Trophoblast cell (in vitro differentiated cells and primary cell): ENCODE data around the gene ESM1.

Source experiments
- DNase-seq, 2 donors: peaks; one replicate each; pipeline ENCODE4 v3.0.0-alpha.2; 2016
- H2AFZ ChIP-seq: 2 replicates; pipeline ENCODE4 v1.6.1; 2013; ENCODE audit warnings: low read length, moderate library complexity, mild to moderate bottlenecking; ENCODE audit not compliant: insufficient read depth, poor library complexity
- H2AK5ac ChIP-seq: 2 replicates; pipeline ENCODE4 v1.6.1; 2013; ENCODE audit warnings: mild to moderate bottlenecking, low read length
- H2BK120ac ChIP-seq: 2 replicates; pipeline ENCODE4 v1.6.1; 2013; ENCODE audit warnings: low read length, mild to moderate bottlenecking, moderate library complexity; ENCODE audit not compliant: insufficient read depth, poor library complexity
- H2BK12ac ChIP-seq: 2 replicates; pipeline ENCODE4 v1.6.1; 2013; ENCODE audit warnings: mild to moderate bottlenecking, low read length, moderate library complexity
- H2BK5ac ChIP-seq: 2 replicates; pipeline ENCODE4 v1.6.1; 2013; ENCODE audit warnings: low read length, low read depth, moderate library complexity, mild to moderate bottlenecking; ENCODE audit not compliant: poor library complexity
- H3K14ac ChIP-seq: 2 replicates; pipeline ENCODE4 v1.6.1; 2013; ENCODE audit warnings: mild to moderate bottlenecking, low read length
- H3K18ac ChIP-seq: 2 replicates; pipeline ENCODE4 v1.6.1; 2013; ENCODE audit warnings: mild to moderate bottlenecking, low read length
- H3K23ac ChIP-seq: 2 replicates; pipeline ENCODE4 v1.6.1; 2013; ENCODE audit warnings: low read length
- H3K27ac ChIP-seq: 2 replicates; pipeline ENCODE4 v1.5.1; 2013; ENCODE audit warnings: low read depth, mild to moderate bottlenecking, inconsistent platforms, low read length, moderate library complexity
- H3K27me3 ChIP-seq: 2 replicates; pipeline ENCODE4 v1.6.1; 2013; ENCODE audit warnings: inconsistent platforms, mild to moderate bottlenecking, low read length, moderate library complexity; ENCODE audit not compliant: insufficient read depth
- H3K36me3 ChIP-seq, 2 experiments: 1 replicate in 1 of 2; 2 replicates in 1 of 2; pipeline ENCODE4 v1.6.1; 2013; ENCODE audit warnings: low read length in 2 of 2, mild to moderate bottlenecking in 2 of 2, moderate library complexity in 1 of 2; ENCODE audit not compliant: insufficient read depth in 2 of 2, control insufficient read depth in 1 of 2
- H3K4ac ChIP-seq: 2 replicates; pipeline ENCODE4 v1.6.1; 2013; ENCODE audit warnings: low read depth, mild to moderate bottlenecking, low read length, moderate library complexity
- H3K4me1 ChIP-seq, 2 experiments: 1 replicate in 1 of 2; 2 replicates in 1 of 2; pipeline ENCODE4 v1.6.1; 2013; ENCODE audit warnings: low read length in 2 of 2, mild to moderate bottlenecking in 2 of 2, moderate library complexity in 1 of 2; ENCODE audit not compliant: insufficient read depth in 2 of 2, control insufficient read depth in 1 of 2
- H3K4me2 ChIP-seq: 2 replicates; pipeline ENCODE4 v1.6.1; 2013; ENCODE audit warnings: inconsistent platforms, mild to moderate bottlenecking, low read length, moderate library complexity
- H3K4me3 ChIP-seq: 2 replicates; pipeline ENCODE4 v1.5.1; 2013; ENCODE audit warnings: mild to moderate bottlenecking, low read depth, low read length, inconsistent platforms
- H3K79me1 ChIP-seq: one replicate; pipeline ENCODE4 v1.6.1; 2013; ENCODE audit warnings: low read length
- H3K79me2 ChIP-seq: 2 replicates; pipeline ENCODE4 v1.6.1; 2013; ENCODE audit warnings: low read length, mild to moderate bottlenecking; ENCODE audit not compliant: control insufficient read depth, insufficient read depth, poor library complexity
- H3K9ac ChIP-seq: 2 replicates; pipeline ENCODE4 v1.6.1; 2013; ENCODE audit warnings: mild to moderate bottlenecking, low read length
- H3K9me3 ChIP-seq: 2 replicates; pipeline ENCODE4 v1.6.1; 2013; ENCODE audit warnings: low read depth, mild to moderate bottlenecking, control low read depth, inconsistent platforms, low read length; ENCODE audit not compliant: insufficient read depth
- H4K12ac ChIP-seq: 2 replicates; pipeline ENCODE4 v1.6.1; 2013; ENCODE audit warnings: low read depth, mild to moderate bottlenecking, low read length, moderate library complexity
- H4K8ac ChIP-seq: 2 replicates; pipeline ENCODE4 v1.6.1; 2013; ENCODE audit warnings: low read depth, mild to moderate bottlenecking, low read length, moderate library complexity
- H4K91ac ChIP-seq: one replicate; pipeline ENCODE4 v1.6.1; 2013; ENCODE audit warnings: low read depth, mild to moderate bottlenecking, low read length, moderate library complexity
- WGBS: extraction: QIAGEN DNeasy Blood & Tissue Kit; methylation state at CpG from one replicate; pipeline ENCODE4 v1.1.7; 2013; ENCODE audit warnings: missing lambda C conversion rate; ENCODE audit not compliant: insufficient read length, insufficient coverage; ENCODE audit errors: extremely low coverage; 5-methylcytosine and 5-hydroxymethylcytosine counted together

ESM1 gene

GRCh38 chr5:54946306-54946819 is 39.0 kb downstream of the ESM1 start:
- Histone ChIP-seq H3K9me3 (peaks cover 1% of the 10 kb centered on the region), H3K27me3 (no peaks in the 10 kb centered on the region), H2AFZ (no peak overlapping the region), H4K12ac (no peak overlapping the region), H3K4me3 (no peak overlapping the region), H3K14ac (no peak overlapping the region), H4K91ac (no peak overlapping the region), H2BK12ac (no peak overlapping the region), H2BK5ac (no peak overlapping the region), H3K4me1 (no peaks in the 10 kb centered on the region), H3K36me3 (no peaks in the 10 kb centered on the region), H3K4me2 (no peak overlapping the region), H4K8ac (no peak overlapping the region), H3K4ac (no peak overlapping the region), H3K9ac (peak overlapping the region; percentile 55), H2BK120ac (no peak overlapping the region), H3K27ac (no peak overlapping the region), H2AK5ac (no peak overlapping the region), H3K79me2 (no peaks in the 10 kb centered on the region), H3K18ac (no peak overlapping the region), H3K23ac (no peak overlapping the region), H3K79me1 (no peaks in the 10 kb centered on the region)
- DNase-seq: no peak
- no CpG with 5 or more reads among the region's 3 CpGs for WGBS

DNA sequence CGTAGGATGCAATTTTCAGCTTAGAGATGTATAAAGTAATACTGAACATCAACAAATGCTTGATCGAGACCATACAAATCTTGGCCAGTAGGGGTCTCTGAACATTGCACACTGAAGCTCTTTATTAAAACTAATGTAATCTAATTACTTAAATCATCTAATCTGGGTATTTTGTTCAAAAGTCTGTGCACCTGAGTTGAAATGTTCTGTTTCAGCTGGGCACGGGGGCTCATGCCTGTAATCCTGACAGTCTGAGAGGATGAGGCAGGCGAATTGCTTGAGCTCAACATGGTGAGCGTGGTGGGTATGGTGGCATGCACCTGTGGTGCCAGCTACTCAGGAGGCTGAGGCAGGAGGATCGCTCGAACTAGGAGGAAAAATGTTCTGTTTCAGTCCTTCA is 41.0 kb downstream of the ESM1 start:
- H3K9ac ChIP-seq: no peak overlapping the region
- H3K36me3 ChIP-seq: no peaks in the 10 kb centered on the region
- H3K4me1 ChIP-seq: no peaks in the 10 kb centered on the region
- H3K27me3 ChIP-seq: no peaks in the 10 kb centered on the region
- peak; percentile 7 to 48 for DNase-seq
- H3K18ac ChIP-seq: no peak overlapping the region
- H2BK120ac ChIP-seq: no peak overlapping the region
- no peak overlapping the region for H2BK12ac ChIP-seq
- H2AFZ ChIP-seq: no peak overlapping the region
- no peak overlapping the region for H3K27ac ChIP-seq
- no peak overlapping the region for H4K8ac ChIP-seq
- no peak overlapping the region for H4K12ac ChIP-seq
- H3K4me2 ChIP-seq: no peak overlapping the region
- H3K4ac ChIP-seq: no peak overlapping the region
- no peak overlapping the region for H3K23ac ChIP-seq
- no peak overlapping the region for H4K91ac ChIP-seq
- H2BK5ac ChIP-seq: no peak overlapping the region
- H3K4me3 ChIP-seq: no peak overlapping the region
- peaks cover 1% of the 10 kb centered on the region for H3K9me3 ChIP-seq
- no peaks in the 10 kb centered on the region for H3K79me2 ChIP-seq
- WGBS: no CpG with 5 or more reads among the region's 7 CpGs
- no peak overlapping the region for H2AK5ac ChIP-seq
- no peaks in the 10 kb centered on the region for H3K79me1 ChIP-seq
- H3K14ac ChIP-seq: no peak overlapping the region

- Histone ChIP-seq H4K91ac (no peak overlapping the region), H2BK12ac (no peak overlapping the region), H3K23ac (no peak overlapping the region), H2BK5ac (no peak overlapping the region), H3K4ac (no peak overlapping the region), H2AK5ac (no peak overlapping the region), H3K27ac (no peak overlapping the region), H3K9ac (no peak overlapping the region), H3K27me3 (no peaks in the 10 kb centered on the region), H3K4me1 (no peaks in the 10 kb centered on the region), H3K79me1 (no peaks in the 10 kb centered on the region), H3K4me3 (no peak overlapping the region), H3K9me3 (peaks cover 3% of the 10 kb centered on the region), H2AFZ (no peak overlapping the region), H4K12ac (no peak overlapping the region), H3K79me2 (no peaks in the 10 kb centered on the region), H3K36me3 (no peaks in the 10 kb centered on the region), H2BK120ac (no peak overlapping the region), H3K14ac (no peak overlapping the region), H3K4me2 (no peak overlapping the region), H3K18ac (no peak overlapping the region), H4K8ac (no peak overlapping the region)
- no CpG with 5 or more reads among the region's 9 CpGs for WGBS
- no peak for DNase-seq
Observed at GRCh38 chr5:54942064-54942778, 43.2 kb downstream of the ESM1 start.

- no peak overlapping the region for H3K9ac ChIP-seq
- H3K9me3 ChIP-seq: peaks cover 2% of the 10 kb centered on the region
- H3K23ac ChIP-seq: no peak overlapping the region
Observed at GRCh38 chr5:54936201-54936600, 49.2 kb downstream of the ESM1 start.

More at GRCh38 chr5:54936201-54936600, 49.2 kb downstream of the ESM1 start:
- H4K8ac ChIP-seq: no peak overlapping the region
- no peak overlapping the region for H3K4me3 ChIP-seq
- no peaks in the 10 kb centered on the region for H3K4me1 ChIP-seq
- no peak for DNase-seq
- no CpG with 5 or more reads among the region's 5 CpGs for WGBS
- no peak overlapping the region for H3K4ac ChIP-seq
- no peaks in the 10 kb centered on the region for H3K79me1 ChIP-seq
- H3K27ac ChIP-seq: no peak overlapping the region
- no peak overlapping the region for H2BK120ac ChIP-seq
- no peak overlapping the region for H3K4me2 ChIP-seq
- no peak overlapping the region for H2AFZ ChIP-seq
- no peak overlapping the region for H2BK12ac ChIP-seq
- no peak overlapping the region for H4K91ac ChIP-seq
- H3K14ac ChIP-seq: no peak overlapping the region
- H3K18ac ChIP-seq: no peak overlapping the region
- H2AK5ac ChIP-seq: no peak overlapping the region
- H4K12ac ChIP-seq: no peak overlapping the region
- no peak overlapping the region for H2BK5ac ChIP-seq
- no peaks in the 10 kb centered on the region for H3K79me2 ChIP-seq
- no peaks in the 10 kb centered on the region for H3K36me3 ChIP-seq
- H3K27me3 ChIP-seq: no peaks in the 10 kb centered on the region
